B cell (primary cell): ENCODE measurements around the gene PSMD1. TPM values are rescaled to one million over a fixed set of nuclear protein-coding genes. Genes with fewer than 3 reads are reported as not detected.

Source experiments
- ATAC-seq: fragments of 200-7000 bp; cut with Tn5 transposase; one replicate; pipeline ENCODE4 v1.10.0; 2021; ENCODE audit warnings: low read depth, mild to moderate bottlenecking, moderate number of reproducible peaks, moderate library complexity
- CTCF ChIA-PET: fragments of 350-600 bp; sonication (Branson Sonifier 250); formaldehyde crosslinking; loops from one replicate; lab custom pipeline; 2021; ENCODE audit warnings: antibody characterized with exemption, inconsistent platforms; lab: Charles Lee
- POLR2A ChIA-PET: fragments of 350-600 bp; sonication (Branson Sonifier 250); formaldehyde crosslinking; loops from one replicate; lab custom pipeline; 2021; ENCODE audit warnings: antibody characterized with exemption; lab: Charles Lee
- DNase-seq: peaks from one replicate; pipeline ENCODE4 v3.0.0; 2013
- H2AFZ ChIP-seq: 2 replicates; pipeline ENCODE4 v1.6.1; 2012; ENCODE audit warnings: mild to moderate bottlenecking, low read depth, low read length; ENCODE audit not compliant: insufficient read depth, poor library complexity, severe bottlenecking
- H3K27ac ChIP-seq, 2 donors: 1 replicate in 1 of 2; 2 replicates in 1 of 2; pipeline ENCODE4 v1.5.1; 2012 to 2013; ENCODE audit warnings: low read length in 2 of 2, mild to moderate bottlenecking in 2 of 2, moderate library complexity in 1 of 2
- H3K27me3 ChIP-seq, 4 experiments: fragments of 200-600 bp in 1 of 4; sonication (generic) in 1 of 4; replicated peaks in 1 of 4; 1 replicate in 2 of 4; 2 replicates in 2 of 4; pipeline versions ENCODE4 v1.6.1 to v1.7.0; 2013 to 2016; ENCODE audit warnings: low read length in 3 of 4, mild to moderate bottlenecking in 2 of 4, mixed read lengths in 1 of 4, moderate library complexity in 1 of 4; ENCODE audit not compliant: insufficient read depth in 4 of 4, control insufficient read depth in 3 of 4; ENCODE audit errors: control extremely low read depth in 1 of 4
- H3K36me3 ChIP-seq, 2 experiments: replicated peaks in 1 of 2; 1 replicate in 1 of 2; 2 replicates in 1 of 2; pipeline versions ENCODE4 v1.6.1 to v1.7.1; 2013; ENCODE audit warnings: low read length in 1 of 2; ENCODE audit not compliant: insufficient read depth in 2 of 2, control insufficient read depth in 1 of 2; ENCODE audit errors: control extremely low read depth in 1 of 2, extremely low read depth in 1 of 2
- H3K4me1 ChIP-seq, 2 donors: fragments of 200-600 bp in 1 of 2; sonication (generic) in 1 of 2; 1 replicate in 1 of 2; 2 replicates in 1 of 2; pipeline versions ENCODE4 v1.5.1 to v1.6.1; 2013 to 2017; ENCODE audit warnings: low read length in 2 of 2; ENCODE audit not compliant: control insufficient read depth in 2 of 2, insufficient read depth in 2 of 2
- H3K4me2 ChIP-seq: replicated peaks from 2 replicates; pipeline ENCODE3; 2012; ENCODE audit warnings: mild to moderate bottlenecking, low read depth, low read length; ENCODE audit not compliant: poor library complexity, severe bottlenecking
- H3K4me3 ChIP-seq, 5 experiments: fragments of 200-600 bp in 1 of 5; sonication (generic) in 1 of 5; 1 replicate in 3 of 5; 2 replicates in 2 of 5; pipeline versions ENCODE4 v1.5.1 to v1.7.0; 2011 to 2016; ENCODE audit warnings: low read length in 4 of 5, mild to moderate bottlenecking in 4 of 5, low read depth in 2 of 5, control low read depth in 1 of 5, moderate library complexity in 1 of 5; ENCODE audit not compliant: insufficient read depth in 1 of 5; ENCODE audit errors: control extremely low read depth in 1 of 5, extremely low read depth in 1 of 5
- H3K79me2 ChIP-seq: fragments of 200-600 bp; sonication (generic); one replicate; pipeline ENCODE4 v1.6.0; 2016; ENCODE audit warnings: low read length; ENCODE audit not compliant: control insufficient read depth, insufficient read depth
- H3K9ac ChIP-seq: fragments of 200-600 bp; sonication (generic); 2 replicates; pipeline ENCODE4 v1.6.1; 2017; ENCODE audit warnings: mild to moderate bottlenecking, low read length, moderate library complexity
- H3K9me3 ChIP-seq, 3 donors: one replicate each; pipeline versions ENCODE4 v1.6.1 to v1.7.1; 2013; ENCODE audit warnings: low read length in 2 of 3; ENCODE audit not compliant: control insufficient read depth in 2 of 3, insufficient read depth in 1 of 3; ENCODE audit errors: control extremely low read depth in 1 of 3
- H4K20me1 ChIP-seq: 2 replicates; pipeline ENCODE4 v1.6.0; 2012; ENCODE audit warnings: mild to moderate bottlenecking, low read length; ENCODE audit not compliant: insufficient read depth, control insufficient read depth, poor library complexity, severe bottlenecking
- H3K27ac Mint-ChIP-seq: one replicate; pipeline ENCODE4 v1.8.0; 2021; ENCODE audit warnings: mixed read lengths
- H3K27me3 Mint-ChIP-seq: one replicate; pipeline ENCODE4 v1.8.0; 2021; ENCODE audit warnings: mixed read lengths
- H3K4me1 Mint-ChIP-seq: one replicate; pipeline ENCODE4 v1.8.0; 2021; ENCODE audit warnings: mixed read lengths
- H3K4me3 Mint-ChIP-seq: one replicate; pipeline ENCODE4 v1.8.0; 2021; ENCODE audit warnings: mixed read lengths
- H3K9me3 Mint-ChIP-seq: one replicate; pipeline ENCODE4 v1.8.0; 2022; ENCODE audit warnings: mixed read lengths; ENCODE audit not compliant: insufficient read depth
- CTCF ChIP-seq: fragments of 200-600 bp; IDR thresholded peaks from one replicate; pipeline ENCODE4 v1.8.0; 2022; ENCODE audit warnings: antibody characterized with exemption, mild to moderate bottlenecking
- EZH2 ChIP-seq: IDR thresholded peaks from 2 replicates; pipeline ENCODE4 v1.6.1; 2012; ENCODE audit warnings: borderline replicate concordance, low read depth, mild to moderate bottlenecking, moderate library complexity, low read length; ENCODE audit not compliant: insufficient read depth, poor library complexity, severe bottlenecking
- WGBS: methylation state at CpG from one replicate; pipeline ENCODE4 v1.1.5; 2013; ENCODE audit warnings: missing lambda C conversion rate; ENCODE audit not compliant: insufficient coverage; 5-methylcytosine and 5-hydroxymethylcytosine counted together
- intact Hi-C: fragments of 100-400 bp; cut with micrococcal nuclease; formaldehyde crosslinking; loops from one replicate; pipeline ENCODE4 v1.10.0; 2022
- polyA plus RNA-seq: library from polyadenylated mRNA; depleted of rRNA; stranded (reverse); fragments of >200 nt; gene quantifications from 2 replicates; pipeline ENCODE4 v1.2.3, GENCODE V29; 2012
- small RNA-seq: library from RNA; depleted of rRNA; stranded (forward); fragments of <200 nt; gene quantifications from one replicate; pipeline ENCODE3, GENCODE V24; 2012; ENCODE audit warnings: low replicate concordance, low read depth; ENCODE audit not compliant: insufficient read length
- total RNA-seq, 2 donors: library from RNA; stranded (reverse); fragments of 120-200 nt in 1 of 2; gene quantifications; 1 replicate in 1 of 2; 2 replicates in 1 of 2; pipeline versions ENCODE4 v1.2.3 to v1.2.4, GENCODE V29; 2013 to 2022

The PSMD1 gene
- total and polyA plus RNA-seq, 2 donors (not counting 1 experiment from before 2014, with no cell fraction given) = 21.5 to 48.2 TPM

- Histone ChIP-seq H3K79me2 (no peaks in the 10 kb centered on the region), H3K27me3 (no peaks in the 10 kb centered on the region), H3K4me2 (no peak overlapping the region), H3K27ac (no peak overlapping the region), H4K20me1 (no peaks in the 10 kb centered on the region), H3K9ac (no peak overlapping the region), H2AFZ (no peak overlapping the region), H3K4me3 (no peak overlapping the region), H3K4me1 (no peaks in the 10 kb centered on the region), H3K9me3 (no peaks in the 10 kb centered on the region), H3K36me3 (no peaks in the 10 kb centered on the region)
- Mint-ChIP-seq H3K27ac (no peak overlapping the region), H3K9me3 (no peaks in the 10 kb centered on the region), H3K4me3 (no peak overlapping the region), H3K27me3 (no peaks in the 10 kb centered on the region), H3K4me1 (no peaks in the 10 kb centered on the region)
- ChIA-PET POLR2A (no interaction called here), CTCF (interaction anchor here (1.2 to 2.6 kb wide), 2 partner anchors 9 to 196 kb away, joined by 4 to 9 read pairs; no protein-coding TSS in a partner anchor)
- TF ChIP-seq EZH2 = no peak
- no peak for TF ChIP-seq CTCF
- ATAC-seq = no peak
- intact Hi-C loops = no loop called here
- WGBS = 100% methylated on average over 1 of the region's 3 CpGs
- DNase-seq = no peak
These were observed 162.6 kb downstream of the PSMD1 start for GRCh38 chr2:231219289-231219688.

- no peak overlapping the region for H3K4me3 Mint-ChIP-seq
- Histone ChIP-seq H3K27ac (no peak overlapping the region), H3K9me3 (no peaks in the 10 kb centered on the region), H3K27me3 (no peaks in the 10 kb centered on the region), H3K4me3 (no peak overlapping the region), H3K79me2 (no peaks in the 10 kb centered on the region), H3K9ac (no peak overlapping the region), H3K36me3 (no peaks in the 10 kb centered on the region), H4K20me1 (no peaks in the 10 kb centered on the region), H3K4me1 (no peaks in the 10 kb centered on the region), H3K4me2 (no peak overlapping the region), H2AFZ (no peak overlapping the region)
- ATAC-seq (no peak), DNase-seq (no peak)
- H3K4me1 Mint-ChIP-seq = no peaks in the 10 kb centered on the region
- H3K27me3 Mint-ChIP-seq = no peaks in the 10 kb centered on the region
- H3K9me3 Mint-ChIP-seq = no peaks in the 10 kb centered on the region
- ChIA-PET CTCF (interaction anchor here (1.0 to 10.1 kb wide), 2 partner anchors 188 to 230 kb away, joined by 3 to 325 read pairs; no protein-coding TSS in a partner anchor), POLR2A (no interaction called here)
- intact Hi-C loops = no loop called here
- TF ChIP-seq CTCF = no peak
- TF ChIP-seq EZH2 = no peak
- H3K27ac Mint-ChIP-seq = no peak overlapping the region
- no CpG with 5 or more reads among the region's 3 CpGs for WGBS
These were observed 165.1 kb downstream of the PSMD1 start for GRCh38 chr2:231221761-231222160.

Small RNA genes lying within 50 kb of the gene (small RNA-seq; reads per million reads assigned to genes)
- gene RNU1-93P = not detected

Other genes with a start within 250 kb of the PSMD1 start
- 36.9 and 37.4 TPM in 2 replicates for gene ITM2C, start 191.9 kb upstream of the PSMD1 start, total RNA-seq
- gene ITM2C, start 191.9 kb upstream of the PSMD1 start, polyA plus RNA-seq = 62.8 and 65.0 TPM in 2 replicates
- gene GPR55, start 131.6 kb upstream of the PSMD1 start, total RNA-seq = 4.1 and 4.7 TPM in 2 replicates
- gene GPR55, start 131.6 kb upstream of the PSMD1 start, polyA plus RNA-seq = 0.58 and 3.0 TPM in 2 replicates
- not detected in 2 replicates for gene SPATA3, start 60.7 kb upstream of the PSMD1 start, total RNA-seq
- gene SPATA3, start 60.7 kb upstream of the PSMD1 start, polyA plus RNA-seq = not detected in 2 replicates
- gene C2orf72, start 19.3 kb upstream of the PSMD1 start, total RNA-seq = not detected in 2 replicates
- not detected in 2 replicates for gene C2orf72, start 19.3 kb upstream of the PSMD1 start, polyA plus RNA-seq
- not detected in 2 replicates for gene HTR2B, start 68.2 kb downstream of the PSMD1 start, total RNA-seq
- gene HTR2B, start 68.2 kb downstream of the PSMD1 start, polyA plus RNA-seq = not detected in 2 replicates
- 5.2 and 5.4 TPM in 2 replicates for gene ARMC9, start 141.8 kb downstream of the PSMD1 start, total RNA-seq
- 0.27 and 0.40 TPM in 2 replicates for gene ARMC9, start 141.8 kb downstream of the PSMD1 start, polyA plus RNA-seq